HG03520 (cell line): ENCODE measurements around the gene ITSN1.
"Not testable (repeated sequence)": the region's sequence is repeated elsewhere in the genome, so short reads cannot be mapped to it uniquely, and the experiment has no call there.

Source experiments
- ATAC-seq: cut with Tn5 transposase; IDR thresholded peaks from one replicate; pipeline ENCODE4 v1.9.1; 2021; ENCODE audit warnings: mild to moderate bottlenecking, moderate library complexity; ENCODE audit not compliant: unreplicated experiment

Gene ITSN1

DNA sequence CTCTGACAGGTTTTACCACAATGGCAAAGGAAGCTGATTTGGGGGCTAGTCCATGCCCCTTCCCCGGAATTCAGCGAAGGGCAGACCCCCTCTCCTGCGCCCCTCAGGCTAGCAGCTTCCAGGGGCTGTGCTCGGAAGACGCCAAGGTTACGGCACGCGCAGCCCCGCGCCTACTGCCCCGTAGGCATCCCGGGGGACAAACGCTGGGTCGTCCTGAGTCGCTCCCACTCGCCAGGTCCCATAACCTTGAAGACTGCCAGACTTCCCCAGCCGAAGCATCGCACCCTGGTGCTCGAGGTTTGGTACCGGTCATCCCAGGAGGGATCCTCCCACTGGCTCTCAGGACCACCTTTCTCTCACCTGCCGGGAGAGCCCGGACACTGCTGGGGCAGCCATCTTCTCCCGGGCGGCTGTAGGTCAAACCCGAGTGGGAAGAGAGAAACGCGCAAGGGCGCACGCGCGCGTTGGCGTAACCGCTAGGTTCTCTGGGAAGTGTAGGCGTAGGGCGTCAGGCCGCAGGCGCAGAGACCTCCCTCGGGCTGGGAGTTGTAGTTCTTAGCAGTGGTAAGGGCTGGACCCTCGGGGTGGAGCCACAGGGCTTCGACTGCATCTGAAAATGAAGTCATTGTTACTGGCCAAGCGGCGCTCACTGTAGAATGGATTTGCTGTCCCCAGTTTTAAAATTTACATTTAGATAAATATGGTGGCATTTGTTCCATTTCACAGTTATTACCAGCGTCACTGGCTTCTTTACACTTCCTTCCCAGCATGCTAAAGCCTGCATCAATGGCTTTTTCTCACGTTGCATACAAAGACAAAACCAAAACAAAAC lies 273.3 kb downstream of the ITSN1 start, which contains the start of gene ATP5PO:
Gene ATP5PO, minus strand, starts transcription at position 437 of the 832 bp plus-strand sequence. Its CDS starts 41 bp downstream, at position 396.
- peak; percentile 93 for ATAC-seq

DNA sequence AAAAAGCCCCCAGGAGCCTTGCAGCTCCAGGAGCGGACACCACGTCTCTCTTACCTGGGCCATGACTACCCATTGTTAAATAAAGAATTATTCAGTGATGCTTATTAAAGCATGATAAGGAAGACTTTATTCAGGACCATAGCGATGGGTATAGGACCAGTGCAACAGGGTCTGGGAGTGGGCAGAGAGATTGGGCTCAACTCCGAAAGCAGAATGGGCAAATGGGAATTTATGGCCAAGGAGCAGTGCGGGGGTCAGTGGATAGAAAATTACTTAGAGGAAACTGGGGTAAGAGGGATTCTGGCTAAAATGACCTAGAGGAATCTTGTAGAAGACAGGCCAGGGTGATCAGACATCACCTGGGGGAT lies 273.9 kb downstream of the ITSN1 start:
- ATAC-seq: no peak

DNA sequence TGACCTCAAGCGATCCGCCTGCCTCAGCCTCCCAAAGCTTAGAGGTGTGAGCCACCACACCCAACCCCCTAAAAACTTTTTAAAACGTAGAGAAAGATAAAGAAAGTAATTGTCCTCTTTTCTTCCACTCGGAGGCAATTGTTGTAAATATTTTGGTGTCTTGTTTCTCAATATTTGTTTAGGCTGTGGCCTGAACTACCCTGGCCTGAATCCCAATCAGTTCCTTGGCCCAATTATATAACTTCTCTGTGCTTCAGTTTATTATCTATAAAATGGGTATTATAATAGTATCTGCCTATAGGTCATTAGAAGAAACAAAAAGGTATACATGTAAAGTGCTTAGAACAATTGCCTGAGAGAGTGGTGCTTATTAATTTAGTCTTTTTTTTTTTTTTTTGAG lies 275.1 kb downstream of the ITSN1 start:
- no peak for ATAC-seq

DNA sequence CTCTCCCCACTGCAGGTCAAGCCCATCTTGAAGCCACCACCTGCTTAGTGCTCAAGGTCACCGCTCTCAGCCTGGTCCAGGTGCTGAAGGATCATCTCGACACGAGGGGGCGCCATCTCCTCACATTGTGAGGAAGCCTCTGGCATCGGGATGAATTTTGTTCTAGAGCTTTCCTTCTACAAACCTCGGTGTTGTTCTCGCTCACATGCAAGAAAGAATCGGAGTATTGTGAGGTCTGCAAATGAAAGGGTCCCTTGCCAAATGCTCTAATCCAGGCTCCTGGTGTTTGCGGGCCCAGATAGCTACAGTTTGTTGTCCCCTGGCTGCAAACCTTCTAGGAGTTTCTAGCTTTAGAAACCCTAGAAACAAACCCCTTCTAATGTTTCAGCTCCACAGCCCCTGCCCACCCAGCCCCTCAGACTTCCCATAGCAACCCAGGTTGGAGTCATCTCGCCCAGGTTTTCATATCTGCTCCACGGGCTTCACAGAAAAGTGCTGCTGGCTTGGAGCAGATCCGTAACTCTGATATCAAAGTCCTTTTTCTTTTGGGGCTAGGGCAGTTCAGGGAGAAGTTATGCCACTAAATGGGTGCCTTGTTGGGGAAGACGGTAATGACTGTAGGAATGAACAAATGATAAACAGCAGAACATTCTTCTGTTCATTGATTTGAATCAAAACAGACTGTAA lies 281.9 kb downstream of the ITSN1 start:
- ATAC-seq: peak; percentile 63

DNA sequence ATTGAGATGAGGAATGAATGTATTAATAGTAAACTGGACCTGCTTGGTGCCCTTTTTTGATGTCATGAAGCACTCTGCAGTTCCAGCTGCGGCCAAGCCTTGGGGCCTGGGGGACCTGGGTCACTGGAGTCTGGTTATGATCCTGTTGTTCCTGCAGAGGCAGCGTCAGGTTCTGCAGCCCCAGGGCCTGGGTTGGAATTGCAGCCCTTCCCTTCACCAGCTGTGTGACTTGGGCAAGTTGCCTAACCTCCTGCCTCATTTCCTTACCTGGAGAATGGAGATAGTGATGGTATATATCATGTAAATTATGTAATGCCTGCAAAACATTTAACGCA lies 282.4 kb downstream of the ITSN1 start:
- ATAC-seq: no peak

DNA sequence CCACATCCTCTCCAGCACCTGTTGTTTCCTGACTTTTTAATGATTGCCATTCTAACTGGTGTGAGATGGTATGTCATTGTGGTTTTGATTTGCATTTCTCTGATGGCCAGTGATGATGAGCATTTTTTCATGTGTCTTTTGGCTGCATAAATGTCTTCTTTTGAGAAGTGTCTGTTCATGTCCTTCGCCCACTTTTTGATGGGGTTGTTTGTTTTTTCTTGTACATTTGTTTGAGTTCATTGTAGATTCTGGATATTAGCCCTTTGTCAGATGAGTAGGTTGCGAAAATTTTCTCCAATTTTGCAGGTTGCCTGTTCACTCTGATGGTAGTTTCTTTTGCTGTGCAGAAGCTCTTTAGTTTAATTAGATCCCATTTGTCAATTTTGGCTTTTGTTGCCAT lies 283.9 kb downstream of the ITSN1 start:
- ATAC-seq: not testable (repeated sequence)

DNA sequence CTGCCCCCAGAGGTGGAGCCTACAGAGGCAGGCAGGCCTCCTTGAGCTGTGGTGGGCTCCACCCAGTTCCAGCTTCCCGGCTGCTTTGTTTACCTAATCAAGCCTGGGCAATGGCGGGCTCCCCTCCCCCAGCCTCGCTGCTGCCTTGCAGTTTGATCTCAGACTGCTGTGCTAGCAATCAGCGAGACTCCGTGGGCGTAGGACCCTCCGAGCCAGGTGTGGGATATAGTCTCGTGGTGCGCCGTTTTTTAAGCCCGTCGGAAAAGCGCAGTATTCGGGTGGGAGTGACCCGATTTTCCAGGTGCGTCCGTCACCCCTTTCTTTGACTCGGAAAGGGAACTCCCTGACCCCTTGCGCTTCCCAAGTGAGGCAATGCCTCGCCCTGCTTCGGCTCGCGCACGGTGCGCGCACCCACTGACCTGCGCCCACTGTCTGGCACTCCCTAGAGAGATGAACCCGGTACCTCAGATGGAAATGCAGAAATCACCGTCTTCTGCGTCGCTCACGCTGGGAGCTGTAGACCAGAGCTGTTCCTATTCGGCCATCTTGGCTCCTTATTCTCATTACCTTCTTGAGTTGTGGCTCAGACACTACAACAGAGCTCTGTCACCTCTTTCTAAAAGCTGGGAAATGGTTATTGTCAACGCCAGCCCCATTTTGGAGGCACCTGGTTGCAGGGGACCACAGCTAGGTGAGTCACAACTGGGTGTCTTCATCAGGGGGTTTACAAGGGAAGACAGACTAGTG lies 288.9 kb downstream of the ITSN1 start:
- ATAC-seq: not testable (repeated sequence)

DNA sequence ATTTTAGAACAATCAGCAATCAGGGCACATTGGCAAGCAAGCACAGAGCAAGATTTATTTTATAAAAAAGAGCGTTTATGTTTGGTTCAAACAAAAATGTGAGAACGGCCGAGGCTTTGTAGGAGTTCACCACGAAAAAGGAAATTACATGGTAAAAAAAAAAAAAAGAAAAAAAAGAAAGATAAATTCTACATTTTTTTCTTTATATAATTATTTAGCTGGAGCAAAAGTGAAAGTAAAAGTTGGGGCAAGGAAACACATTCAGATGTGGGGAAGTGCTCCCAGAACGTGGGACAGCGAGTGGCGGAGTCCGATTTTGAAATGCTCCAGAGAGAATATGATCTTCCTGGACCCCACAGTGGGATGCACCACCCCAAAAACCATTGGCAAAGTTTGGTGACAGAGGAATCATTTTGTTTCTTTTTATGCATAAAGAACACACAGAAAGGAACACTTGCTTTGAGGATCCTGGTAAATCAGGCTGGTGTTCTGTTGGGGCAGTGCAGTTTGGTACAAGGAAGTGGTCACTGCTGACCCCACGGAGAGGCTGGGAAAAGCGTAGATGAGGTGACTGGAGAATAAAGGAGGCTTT lies 289.6 kb downstream of the ITSN1 start:
- no peak for ATAC-seq

DNA sequence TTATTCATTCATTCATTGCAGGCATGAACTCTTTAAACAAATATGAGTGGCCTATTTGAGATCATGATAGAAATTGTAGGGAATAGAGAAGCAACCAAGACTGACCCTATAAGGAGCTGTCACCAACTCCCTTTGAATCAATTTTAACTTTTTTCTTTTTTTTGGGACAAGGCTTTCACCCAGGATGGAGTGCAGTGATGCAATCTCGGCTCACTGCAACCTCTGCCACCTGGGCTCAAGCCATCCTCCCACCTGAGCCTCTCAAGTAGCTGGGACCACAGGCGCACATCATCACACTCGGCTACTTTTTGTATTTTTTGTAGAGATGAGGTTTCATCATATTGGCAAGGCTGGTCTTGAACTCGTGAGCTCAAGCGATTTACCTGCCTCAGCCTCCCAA lies 290.4 kb downstream of the ITSN1 start:
- no peak for ATAC-seq

DNA sequence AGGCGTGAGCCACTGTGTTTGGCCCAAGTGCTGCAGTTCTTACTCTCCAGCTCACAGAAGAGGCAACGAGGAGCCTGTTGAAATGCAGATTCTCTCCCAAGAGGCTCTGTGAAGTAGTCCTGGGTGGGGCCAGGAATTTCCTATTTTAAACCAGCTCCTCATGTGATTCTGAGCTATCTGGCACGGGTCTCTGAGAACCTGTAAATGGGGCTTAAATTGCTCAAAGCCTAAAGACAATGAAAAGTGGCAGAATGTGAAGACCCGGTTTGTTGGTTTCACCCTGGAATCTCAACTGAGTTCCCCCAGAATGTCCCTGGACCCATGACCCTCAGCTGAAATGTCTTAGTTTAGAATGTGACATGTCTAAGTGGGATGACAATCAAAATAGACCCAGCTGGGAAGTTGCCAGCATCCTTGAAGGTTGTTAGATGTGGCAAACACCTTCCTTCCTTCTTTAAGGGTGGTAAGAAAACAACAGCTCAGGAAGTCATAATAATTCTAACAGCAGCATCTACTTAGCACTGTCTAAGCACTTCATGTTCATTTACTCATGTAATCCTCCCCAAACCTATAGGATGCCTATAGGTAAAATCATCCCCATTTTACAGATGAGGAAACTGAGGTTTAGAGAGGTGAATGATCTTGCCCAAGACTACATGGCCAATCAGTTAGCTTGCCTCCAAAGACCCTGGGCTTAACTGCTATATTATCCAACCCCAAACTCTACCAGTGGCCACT lies 294.2 kb downstream of the ITSN1 start:
- ATAC-seq: no peak

DNA sequence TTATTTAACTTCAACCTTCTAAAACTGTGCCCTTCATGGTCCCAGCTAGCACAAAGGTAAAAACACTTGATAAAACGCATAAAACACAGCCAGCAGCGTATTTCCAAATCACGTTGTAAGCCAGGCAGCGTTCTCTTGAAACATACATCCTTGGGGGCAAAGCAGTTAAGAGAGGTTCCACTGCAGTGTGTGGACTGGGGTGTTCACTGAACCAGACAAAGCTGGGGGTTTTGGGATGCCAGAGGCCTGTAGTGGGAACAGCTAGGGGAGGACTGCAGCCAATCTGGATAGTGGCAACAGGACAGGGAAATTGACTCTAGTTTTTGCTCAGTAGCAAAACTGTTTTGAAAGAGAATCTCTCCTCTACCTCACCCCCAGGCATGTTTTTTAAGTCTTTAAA lies 294.8 kb downstream of the ITSN1 start:
- ATAC-seq: no peak

DNA sequence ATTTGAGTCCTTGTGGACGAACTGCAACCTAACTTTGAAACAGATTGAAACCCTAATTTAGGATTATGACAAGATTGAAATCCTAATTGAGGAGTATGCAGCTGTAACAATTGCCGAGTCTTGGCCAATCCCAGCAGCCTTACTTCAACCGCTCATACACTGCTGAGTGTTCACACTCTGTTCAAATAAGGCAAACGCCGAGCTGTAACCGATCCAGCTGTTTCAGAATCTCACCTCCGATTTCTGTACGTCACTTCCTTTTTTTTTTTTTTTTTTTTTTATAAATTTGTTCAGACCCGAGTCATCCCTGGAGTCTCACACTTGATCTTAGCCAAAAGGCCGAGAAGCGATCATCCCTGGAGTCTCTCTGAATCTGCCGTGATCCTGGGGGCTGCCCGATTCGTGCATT lies 295.6 kb downstream of the ITSN1 start:
- no peak for ATAC-seq

DNA sequence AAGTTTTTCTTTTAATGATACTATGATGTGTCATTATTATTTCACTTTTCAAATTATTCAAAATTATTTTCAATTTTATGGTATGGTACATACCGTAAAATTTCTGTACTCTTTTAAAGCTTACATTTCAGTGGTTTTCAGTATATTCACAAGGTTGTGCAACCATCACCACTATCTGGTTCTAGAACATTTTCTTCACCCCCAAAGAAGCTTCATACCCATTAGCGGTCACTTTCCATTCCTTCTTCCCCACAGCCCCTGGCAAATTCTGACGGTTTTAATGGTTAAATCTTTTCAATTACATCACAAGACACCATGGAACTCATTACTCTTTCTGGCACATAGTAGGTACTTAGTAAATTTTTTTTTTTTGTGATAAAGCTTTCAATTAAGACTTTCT lies 296.1 kb downstream of the ITSN1 start:
- ATAC-seq: no peak

DNA sequence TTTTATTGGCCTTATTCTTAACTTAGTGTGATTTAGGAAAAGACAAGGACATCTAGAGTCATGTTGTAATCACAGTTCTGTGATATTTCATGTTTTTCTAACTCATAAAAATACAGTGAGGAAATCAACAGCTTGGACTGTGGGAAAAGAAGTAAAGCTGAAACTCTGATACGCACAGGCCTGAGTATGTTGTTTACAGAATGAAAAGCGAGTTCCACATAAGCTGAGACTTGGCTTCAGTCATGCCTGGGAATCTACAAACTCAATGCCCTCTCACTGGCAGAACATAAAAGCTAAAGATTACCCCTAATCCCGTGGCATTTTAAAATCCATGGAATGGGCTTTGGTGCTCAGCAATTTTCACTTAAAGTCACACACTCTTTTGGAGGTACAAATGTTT lies 296.9 kb downstream of the ITSN1 start:
- ATAC-seq: no peak

DNA sequence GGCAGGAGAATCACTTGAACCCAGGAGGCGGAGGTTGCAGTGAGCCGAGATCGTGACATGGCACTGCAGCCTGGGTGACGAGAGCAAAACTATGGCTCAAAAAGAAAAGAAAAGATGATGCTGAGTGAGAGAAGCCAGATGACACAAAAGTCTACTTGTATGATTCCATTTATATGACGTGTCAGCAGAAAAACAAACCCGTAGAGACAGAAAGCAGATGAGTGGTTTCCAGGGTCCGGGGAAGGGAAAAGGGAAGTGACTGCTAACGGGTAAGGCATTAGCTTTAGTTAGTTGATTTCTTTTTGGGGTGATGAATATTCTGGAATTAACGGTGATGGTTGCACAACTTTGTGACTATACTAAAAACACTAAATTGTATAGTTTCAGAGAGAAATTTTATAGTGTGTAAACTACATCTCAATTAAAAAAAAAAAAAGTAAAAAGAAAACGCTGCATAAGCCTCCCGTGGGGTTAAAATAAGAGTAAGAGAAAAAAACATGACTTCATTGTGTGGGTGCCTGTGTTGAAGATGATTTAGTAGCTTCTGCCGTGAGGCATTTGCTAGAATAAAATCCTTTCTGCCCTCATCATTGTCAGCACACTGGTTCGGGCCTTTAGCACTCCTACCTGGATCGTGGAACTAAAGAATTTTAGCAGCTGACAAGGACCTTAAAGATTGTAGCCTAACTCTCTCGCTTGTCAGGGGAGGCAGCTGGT lies 298.0 kb downstream of the ITSN1 start:
- ATAC-seq: no peak

DNA sequence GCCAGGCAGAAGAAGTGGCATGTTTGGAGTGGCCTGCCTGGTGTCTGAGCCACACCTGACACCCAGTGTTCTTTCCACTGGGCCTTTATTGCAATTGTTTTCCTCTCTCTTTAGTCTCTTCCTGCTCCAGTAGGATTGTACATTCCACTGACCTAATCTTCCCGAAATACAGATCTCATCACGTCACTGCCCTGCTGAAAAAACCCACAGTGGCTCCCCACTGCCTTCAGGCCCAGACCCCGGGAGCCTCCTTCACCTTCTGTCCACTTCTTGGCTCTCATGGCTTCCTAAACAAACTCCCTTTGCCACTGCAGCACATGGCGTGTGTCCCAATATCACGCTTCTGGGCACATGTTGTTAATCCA lies 298.6 kb downstream of the ITSN1 start:
- no peak for ATAC-seq

DNA sequence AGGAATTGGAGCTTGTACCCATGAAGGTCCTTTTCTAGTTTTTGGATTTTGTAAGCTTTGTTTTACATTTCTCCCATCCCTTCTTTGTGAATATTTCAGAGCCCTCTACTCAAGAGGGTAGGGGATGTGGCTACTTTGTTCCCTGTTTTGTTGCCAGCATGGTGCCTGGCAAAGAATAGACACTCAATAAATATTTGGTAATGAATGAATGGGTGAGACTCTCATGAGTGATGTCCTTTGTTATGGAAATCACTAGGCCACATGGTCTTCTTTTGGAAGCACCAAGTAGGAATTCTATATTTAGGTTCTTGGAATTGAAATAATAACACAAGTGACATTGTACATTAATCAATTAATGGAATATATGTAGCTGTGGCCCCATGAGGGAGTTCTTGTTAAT lies 300.1 kb downstream of the ITSN1 start:
- no peak for ATAC-seq

DNA sequence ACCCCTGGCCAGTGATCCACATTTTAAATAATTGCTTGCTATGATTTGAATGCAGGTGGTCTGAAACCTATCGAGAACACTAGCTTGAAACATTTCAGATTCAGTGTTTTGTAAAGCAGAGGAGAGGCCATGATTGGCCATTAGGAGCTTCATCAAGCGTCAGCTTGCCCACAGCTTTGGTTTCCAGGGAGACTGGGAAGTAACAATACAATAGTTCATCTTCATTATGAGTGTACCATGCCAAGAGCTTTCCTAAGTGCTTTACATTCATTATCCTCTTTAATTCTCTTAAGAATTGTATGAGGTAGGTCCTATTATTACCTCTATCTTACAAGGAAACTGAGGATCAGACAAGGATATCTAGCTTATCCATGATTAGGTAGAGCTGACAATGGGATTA lies 301.0 kb downstream of the ITSN1 start:
- no peak for ATAC-seq

DNA sequence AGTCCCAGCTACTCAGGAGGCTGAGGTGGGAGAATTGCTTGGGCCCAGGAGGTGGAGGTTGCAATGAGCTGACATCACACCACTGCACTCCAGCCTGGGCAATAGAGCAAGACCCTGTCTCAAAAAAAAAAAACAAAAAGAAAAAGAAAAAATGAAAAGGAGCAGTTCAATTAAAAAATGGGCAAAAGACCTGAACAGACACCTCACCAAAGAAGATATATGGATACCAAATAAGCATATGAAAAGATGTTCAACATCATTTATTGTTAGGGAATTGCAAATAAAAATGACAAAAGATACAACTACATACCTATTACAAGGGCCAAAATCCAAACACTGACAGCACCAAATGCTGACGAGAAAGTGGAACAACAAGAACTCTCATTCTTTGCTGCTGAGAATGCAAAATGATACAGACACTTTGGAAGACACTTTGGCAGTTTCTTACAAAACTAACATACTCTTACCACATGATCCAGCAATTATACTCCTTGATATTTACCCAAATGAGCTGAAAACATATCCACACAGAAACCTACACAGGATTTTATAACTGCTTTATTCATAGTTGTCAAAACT lies 302.0 kb downstream of the ITSN1 start:
- no peak for ATAC-seq
